ENCODE results near the gene MMP15. TPM values are rescaled to one million over a fixed set of nuclear protein-coding genes. Genes with fewer than 3 reads are reported as not detected.

Gene MMP15
- total RNA-seq, 2 experiments from 2014 or later = 0.46 to 0.71 TPM

GRCh38 chr16:58030136-58030840 lies 4.7 kb downstream of the MMP15 start:
- CTCF ChIA-PET = no interaction called here

GRCh38 chr16:58031016-58031800 lies 5.7 kb downstream of the MMP15 start:
- Mint-ChIP-seq H3K4me3 (no peak overlapping the region), H3K9me3 (no peaks in the 10 kb centered on the region), H3K27me3 (no peaks in the 10 kb centered on the region), H3K4me1 (ENCODE audit: low read depth) (no peaks in the 10 kb centered on the region), H3K36me3 (no peaks in the 10 kb centered on the region), H3K27ac (no peak overlapping the region)
- intact Hi-C loops (cut with micrococcal nuclease) = no loop called here
- ChIA-PET POLR2A (no interaction called here), CTCF (interaction anchor here (1.5 kb wide), 1 partner anchor 8 kb away, joined by 8 read pairs; no protein-coding TSS in a partner anchor)
- DNase-seq = no peak

More at GRCh38 chr16:58030136-58030840, 4.7 kb downstream of the MMP15 start:
- intact Hi-C loops (cut with micrococcal nuclease) = no loop called here
- POLR2A ChIA-PET = no interaction called here
- DNase-seq = no peak
- Mint-ChIP-seq H3K36me3 (no peaks in the 10 kb centered on the region), H3K4me3 (no peak overlapping the region), H3K27ac (no peak overlapping the region), H3K9me3 (no peaks in the 10 kb centered on the region), H3K27me3 (no peaks in the 10 kb centered on the region), H3K4me1 (ENCODE audit: low read depth) (no peaks in the 10 kb centered on the region)

- Mint-ChIP-seq H3K27ac (no peak overlapping the region), H3K4me3 (no peak overlapping the region), H3K4me1 (ENCODE audit: low read depth) (no peaks in the 10 kb centered on the region), H3K9me3 (no peaks in the 10 kb centered on the region), H3K27me3 (no peaks in the 10 kb centered on the region), H3K36me3 (no peaks in the 10 kb centered on the region)
- POLR2A ChIA-PET = no interaction called here
- intact Hi-C loops (cut with micrococcal nuclease) = no loop called here
- DNase-seq = no peak
- CTCF ChIA-PET = interaction anchor here (0.6 to 1.9 kb wide), 8 partner anchors 9 to 214 kb away, joined by 3 to 9 read pairs (median 4); partner anchors contain the start of gene USB1
Measured at GRCh38 chr16:58032710-58033293, 7.2 kb downstream of the MMP15 start.

- Mint-ChIP-seq H3K4me1 (ENCODE audit: low read depth) (no peaks in the 10 kb centered on the region), H3K36me3 (no peaks in the 10 kb centered on the region), H3K27me3 (no peaks in the 10 kb centered on the region), H3K4me3 (no peak overlapping the region), H3K9me3 (no peaks in the 10 kb centered on the region), H3K27ac (no peak overlapping the region)
- CTCF ChIA-PET = interaction anchor here (0.6 to 2.0 kb wide), 4 partner anchors 13 to 463 kb away, joined by 3 to 5 read pairs (median 3); no protein-coding TSS in a partner anchor
- POLR2A ChIA-PET = no interaction called here
- DNase-seq = no peak
- intact Hi-C loops (cut with micrococcal nuclease) = no loop called here
Measured at GRCh38 chr16:58034128-58034685, 8.7 kb downstream of the MMP15 start.

GRCh38 chr16:58034774-58035173 lies 9.2 kb downstream of the MMP15 start:
- ChIA-PET CTCF (interaction anchor here (0.6 to 2.0 kb wide), 3 partner anchors 63 to 462 kb away, joined by 3 to 5 read pairs (median 3); no protein-coding TSS in a partner anchor), POLR2A (no interaction called here)
- Mint-ChIP-seq H3K4me3 (no peak overlapping the region), H3K9me3 (no peaks in the 10 kb centered on the region), H3K36me3 (no peaks in the 10 kb centered on the region), H3K4me1 (ENCODE audit: low read depth) (no peaks in the 10 kb centered on the region), H3K27me3 (no peaks in the 10 kb centered on the region), H3K27ac (no peak overlapping the region)
- intact Hi-C loops (cut with micrococcal nuclease) = no loop called here
- DNase-seq = no peak

GRCh38 chr16:58035356-58036170 lies 10.0 kb downstream of the MMP15 start:
- DNase-seq = no peak
- CTCF ChIA-PET = interaction anchor here (2.0 kb wide), 1 partner anchor 62 kb away, joined by 5 read pairs; no protein-coding TSS in a partner anchor
- POLR2A ChIA-PET = no interaction called here
- Mint-ChIP-seq H3K36me3 (no peaks in the 10 kb centered on the region), H3K9me3 (no peaks in the 10 kb centered on the region), H3K4me1 (ENCODE audit: low read depth) (no peaks in the 10 kb centered on the region), H3K4me3 (no peak overlapping the region), H3K27ac (no peak overlapping the region), H3K27me3 (no peaks in the 10 kb centered on the region)
- intact Hi-C loops (cut with micrococcal nuclease) = no loop called here

GRCh38 chr16:58036943-58037342 lies 11.4 kb downstream of the MMP15 start:
- ChIA-PET CTCF (no interaction called here), POLR2A (no interaction called here)
- intact Hi-C loops (cut with micrococcal nuclease) = no loop called here
- DNase-seq = no peak
- Mint-ChIP-seq H3K4me1 (ENCODE audit: low read depth) (no peaks in the 10 kb centered on the region), H3K27ac (no peak overlapping the region), H3K4me3 (no peak overlapping the region), H3K9me3 (no peaks in the 10 kb centered on the region), H3K36me3 (no peaks in the 10 kb centered on the region), H3K27me3 (no peaks in the 10 kb centered on the region)

- CTCF ChIA-PET = no interaction called here
Measured at GRCh38 chr16:58037365-58038057, 12.0 kb downstream of the MMP15 start.

GRCh38 chr16:58038219-58038641 lies 12.7 kb downstream of the MMP15 start:
- Mint-ChIP-seq H3K4me1 (ENCODE audit: low read depth) (no peaks in the 10 kb centered on the region), H3K4me3 (no peak overlapping the region), H3K9me3 (no peaks in the 10 kb centered on the region), H3K27me3 (no peaks in the 10 kb centered on the region), H3K36me3 (no peaks in the 10 kb centered on the region), H3K27ac (no peak overlapping the region)
- intact Hi-C loops (cut with micrococcal nuclease) = no loop called here
- DNase-seq = no peak
- POLR2A ChIA-PET = no interaction called here
- CTCF ChIA-PET = no interaction called here

More at GRCh38 chr16:58037365-58038057, 12.0 kb downstream of the MMP15 start:
- no peaks in the 10 kb centered on the region for H3K4me1 Mint-ChIP-seq (ENCODE audit: low read depth)
- no peaks in the 10 kb centered on the region for H3K9me3 Mint-ChIP-seq
- H3K36me3 Mint-ChIP-seq = no peaks in the 10 kb centered on the region
- POLR2A ChIA-PET = no interaction called here
- intact Hi-C loops (cut with micrococcal nuclease) = no loop called here
- H3K27me3 Mint-ChIP-seq = no peaks in the 10 kb centered on the region
- H3K27ac Mint-ChIP-seq = no peak overlapping the region
- no peak for DNase-seq
- no peak overlapping the region for H3K4me3 Mint-ChIP-seq

GRCh38 chr16:58039829-58040495 lies 14.4 kb downstream of the MMP15 start:
- no peaks in the 10 kb centered on the region for H3K9me3 Mint-ChIP-seq
- DNase-seq = no peak
- H3K36me3 Mint-ChIP-seq = no peaks in the 10 kb centered on the region
- H3K4me1 Mint-ChIP-seq (ENCODE audit: low read depth) = no peaks in the 10 kb centered on the region
- intact Hi-C loops (cut with micrococcal nuclease) = no loop called here
- no peak overlapping the region for H3K27ac Mint-ChIP-seq
- no peaks in the 10 kb centered on the region for H3K27me3 Mint-ChIP-seq
- CTCF ChIA-PET = no interaction called here
- POLR2A ChIA-PET = no interaction called here
- H3K4me3 Mint-ChIP-seq = no peak overlapping the region

- Mint-ChIP-seq H3K27me3 (no peaks in the 10 kb centered on the region), H3K4me3 (no peak overlapping the region), H3K27ac (no peak overlapping the region), H3K36me3 (no peaks in the 10 kb centered on the region), H3K4me1 (ENCODE audit: low read depth) (no peaks in the 10 kb centered on the region), H3K9me3 (no peaks in the 10 kb centered on the region)
- intact Hi-C loops (cut with micrococcal nuclease) = no loop called here
- CTCF ChIA-PET = no interaction called here
- POLR2A ChIA-PET = no interaction called here
- DNase-seq = no peak
Measured at GRCh38 chr16:58040496-58040846, 14.9 kb downstream of the MMP15 start.
